Ishikawa (cell line): ENCODE data around the gene NOD1.

Experiments
- CREB1 ChIP-seq: IDR thresholded peaks from 2 replicates; pipeline ENCODE4 v1.6.1; 2012; ENCODE audit warnings: low read depth
- EGR1 ChIP-seq: IDR thresholded peaks from 2 replicates; pipeline ENCODE4 v1.6.1; 2012
- MAX ChIP-seq: IDR thresholded peaks from 2 replicates; pipeline ENCODE4 v1.6.1; 2012
- RAD21 ChIP-seq: IDR thresholded peaks from 2 replicates; pipeline ENCODE4 v1.6.1; 2012; ENCODE audit warnings: low read depth
- TCF12 ChIP-seq: IDR thresholded peaks from 2 replicates; pipeline ENCODE4 v1.6.1; 2012; ENCODE audit warnings: low read depth
- YY1 ChIP-seq: IDR thresholded peaks from 2 replicates; pipeline ENCODE4 v1.6.1; 2012; ENCODE audit warnings: low read depth
- TF ChIP-seq, protein P1 (sequence below): IDR thresholded peaks from 2 replicates; pipeline ENCODE4 v1.6.1; 2012; ENCODE audit warnings: low read depth, mild to moderate bottlenecking

- TF ChIP-seq EGR1 (no peak), RAD21 (no peak), TCF12 (no peak), MAX (no peak), YY1 (no peak), CREB1 (no peak)
- TF ChIP-seq, protein P1, sequence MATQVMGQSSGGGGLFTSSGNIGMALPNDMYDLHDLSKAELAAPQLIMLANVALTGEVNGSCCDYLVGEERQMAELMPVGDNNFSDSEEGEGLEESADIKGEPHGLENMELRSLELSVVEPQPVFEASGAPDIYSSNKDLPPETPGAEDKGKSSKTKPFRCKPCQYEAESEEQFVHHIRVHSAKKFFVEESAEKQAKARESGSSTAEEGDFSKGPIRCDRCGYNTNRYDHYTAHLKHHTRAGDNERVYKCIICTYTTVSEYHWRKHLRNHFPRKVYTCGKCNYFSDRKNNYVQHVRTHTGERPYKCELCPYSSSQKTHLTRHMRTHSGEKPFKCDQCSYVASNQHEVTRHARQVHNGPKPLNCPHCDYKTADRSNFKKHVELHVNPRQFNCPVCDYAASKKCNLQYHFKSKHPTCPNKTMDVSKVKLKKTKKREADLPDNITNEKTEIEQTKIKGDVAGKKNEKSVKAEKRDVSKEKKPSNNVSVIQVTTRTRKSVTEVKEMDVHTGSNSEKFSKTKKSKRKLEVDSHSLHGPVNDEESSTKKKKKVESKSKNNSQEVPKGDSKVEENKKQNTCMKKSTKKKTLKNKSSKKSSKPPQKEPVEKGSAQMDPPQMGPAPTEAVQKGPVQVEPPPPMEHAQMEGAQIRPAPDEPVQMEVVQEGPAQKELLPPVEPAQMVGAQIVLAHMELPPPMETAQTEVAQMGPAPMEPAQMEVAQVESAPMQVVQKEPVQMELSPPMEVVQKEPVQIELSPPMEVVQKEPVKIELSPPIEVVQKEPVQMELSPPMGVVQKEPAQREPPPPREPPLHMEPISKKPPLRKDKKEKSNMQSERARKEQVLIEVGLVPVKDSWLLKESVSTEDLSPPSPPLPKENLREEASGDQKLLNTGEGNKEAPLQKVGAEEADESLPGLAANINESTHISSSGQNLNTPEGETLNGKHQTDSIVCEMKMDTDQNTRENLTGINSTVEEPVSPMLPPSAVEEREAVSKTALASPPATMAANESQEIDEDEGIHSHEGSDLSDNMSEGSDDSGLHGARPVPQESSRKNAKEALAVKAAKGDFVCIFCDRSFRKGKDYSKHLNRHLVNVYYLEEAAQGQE, result no peak
Measured at GRCh38 chr7:30430276-30430675, 48.3 kb downstream of the NOD1 start.
